ENCODE data around the gene BPIFA2.
"Not testable (repeated sequence)": the region's sequence is repeated elsewhere in the genome, so short reads cannot be mapped to it uniquely, and the experiment has no call there.

Gene BPIFA2, protein sequence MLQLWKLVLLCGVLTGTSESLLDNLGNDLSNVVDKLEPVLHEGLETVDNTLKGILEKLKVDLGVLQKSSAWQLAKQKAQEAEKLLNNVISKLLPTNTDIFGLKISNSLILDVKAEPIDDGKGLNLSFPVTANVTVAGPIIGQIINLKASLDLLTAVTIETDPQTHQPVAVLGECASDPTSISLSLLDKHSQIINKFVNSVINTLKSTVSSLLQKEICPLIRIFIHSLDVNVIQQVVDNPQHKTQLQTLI

DNA sequence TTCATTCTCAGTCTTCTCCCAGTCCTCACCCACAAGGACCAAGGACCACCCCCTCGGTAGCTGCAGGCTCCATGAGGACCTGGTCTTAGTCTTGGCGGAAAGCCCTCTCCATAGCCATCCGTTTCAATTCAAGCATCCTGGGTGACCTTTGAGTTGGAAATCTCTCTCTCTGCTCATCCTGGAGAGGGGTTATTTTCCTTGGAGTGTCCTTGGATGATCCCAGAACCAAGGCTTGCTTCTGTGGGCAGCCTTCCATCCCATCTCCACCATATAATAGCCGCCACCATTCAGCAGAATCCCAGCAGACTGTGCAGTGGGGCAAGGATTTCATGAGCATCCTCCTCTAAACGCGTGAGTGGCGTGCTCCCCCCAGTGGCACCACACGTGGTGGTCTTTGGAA, at the start of gene BPIFA2:
TSS of gene BPIFA2 (plus strand) at position 301 of the 400 bp plus-strand sequence. CDS start 987 bp downstream, outside the sequence.
- DNase-seq: no peak

DNA sequence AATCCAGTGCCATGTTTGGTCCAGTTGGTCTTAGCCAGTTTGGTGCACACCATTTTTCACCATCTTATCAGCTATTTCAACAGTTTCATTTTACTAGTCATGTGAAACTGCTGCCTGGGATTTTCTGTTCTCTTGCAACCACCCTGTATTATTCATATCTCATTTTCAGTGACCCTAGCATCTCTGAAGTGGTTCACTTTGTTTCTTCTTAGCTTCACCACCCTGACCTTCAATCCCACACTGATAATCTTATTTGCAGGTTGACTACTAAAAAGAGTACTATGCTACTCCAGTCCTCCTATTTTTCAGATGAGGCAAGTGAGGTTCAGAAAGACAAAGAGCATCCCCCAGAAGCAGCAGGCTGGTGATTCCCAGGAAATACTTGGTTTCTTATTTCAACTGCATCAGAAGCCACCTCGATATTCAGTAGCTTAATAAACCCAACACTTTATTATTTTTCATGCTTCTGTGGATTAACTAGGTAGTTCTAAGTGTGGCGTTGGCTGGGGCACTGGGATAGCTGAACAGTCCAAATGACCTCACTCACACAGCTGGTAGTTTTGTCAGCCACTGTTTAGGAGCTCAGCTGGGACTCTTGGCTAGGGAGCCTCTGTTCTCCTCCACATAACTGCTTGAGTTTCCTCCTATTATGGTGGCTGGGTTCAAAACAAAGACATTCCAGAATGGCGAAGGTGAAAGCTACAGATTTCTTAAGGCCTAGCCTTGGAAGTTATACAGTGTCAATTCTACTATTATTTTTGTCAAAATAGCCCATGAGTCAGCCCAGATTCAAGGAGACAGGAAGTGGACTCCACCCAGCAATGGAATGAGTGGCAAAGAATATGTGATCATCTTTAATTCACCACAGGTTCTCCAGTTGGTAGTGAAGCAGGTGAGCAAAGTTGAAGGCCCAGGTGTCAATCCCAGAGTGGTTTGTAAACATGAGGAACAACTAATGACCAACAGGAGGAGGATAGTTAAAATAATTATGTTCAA, 47.9 kb upstream of the BPIFA2 start:
- no peak for DNase-seq

DNA sequence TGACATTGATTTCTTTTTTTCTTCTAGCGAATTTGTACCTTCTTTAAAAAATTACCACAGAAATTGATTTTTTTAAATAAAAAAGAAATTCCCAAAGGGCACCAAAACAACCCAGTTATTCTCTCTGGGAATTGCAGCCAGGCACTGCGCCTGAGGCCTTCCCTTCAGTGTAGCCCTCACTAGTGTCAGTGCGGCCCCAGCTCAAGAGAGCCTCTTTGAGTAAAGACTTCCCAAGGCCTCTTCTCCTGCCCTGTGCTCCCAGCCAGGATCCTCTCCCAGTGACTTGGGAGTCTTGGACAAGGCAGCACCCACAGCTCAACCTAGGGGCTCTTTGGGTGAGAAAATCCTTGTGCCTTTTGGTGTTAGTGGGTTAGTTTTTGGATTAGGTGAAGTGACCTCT, 47.0 kb upstream of the BPIFA2 start:
- DNase-seq: no peak

DNA sequence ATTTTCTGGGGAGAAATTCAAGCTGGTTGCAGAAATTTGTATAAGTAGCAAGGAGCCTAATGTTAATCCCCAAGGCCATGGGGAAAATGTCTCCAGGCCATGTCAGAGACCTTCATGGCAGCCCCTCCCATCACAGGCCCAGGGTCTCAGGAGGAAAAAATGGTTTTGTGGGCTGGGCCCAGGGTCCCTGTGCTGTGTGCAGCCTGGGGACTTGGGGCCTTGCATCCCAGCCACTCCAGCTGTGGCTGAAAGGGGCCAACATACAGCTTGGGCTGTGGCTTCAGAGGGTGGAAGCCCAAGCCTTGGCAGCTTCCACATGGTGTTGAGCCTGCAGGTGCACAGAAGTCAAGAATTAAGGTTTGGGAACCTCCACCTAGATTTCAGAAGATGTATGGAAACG, 45.7 kb upstream of the BPIFA2 start:
- not testable (repeated sequence) for DNase-seq

DNA sequence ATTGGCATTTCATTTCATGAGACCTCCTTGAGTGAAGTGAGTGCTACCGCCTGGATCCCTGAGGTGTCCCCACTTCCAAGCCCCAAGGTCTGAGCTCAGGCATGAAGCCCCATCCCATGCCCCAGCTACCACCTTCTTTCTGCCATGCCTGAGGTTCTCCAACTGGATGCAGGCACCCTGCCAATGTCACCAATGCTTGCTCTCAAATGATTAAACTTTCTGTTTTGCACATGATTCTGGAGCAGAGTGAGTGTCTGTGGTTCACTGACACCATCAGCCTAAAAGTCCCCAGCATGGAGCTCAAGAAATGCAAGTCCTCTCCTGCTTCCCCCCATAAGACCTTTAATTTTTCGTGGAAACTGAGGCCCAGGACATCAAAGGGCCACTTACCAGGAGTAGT, 43.7 kb upstream of the BPIFA2 start:
- DNase-seq: no peak

DNA sequence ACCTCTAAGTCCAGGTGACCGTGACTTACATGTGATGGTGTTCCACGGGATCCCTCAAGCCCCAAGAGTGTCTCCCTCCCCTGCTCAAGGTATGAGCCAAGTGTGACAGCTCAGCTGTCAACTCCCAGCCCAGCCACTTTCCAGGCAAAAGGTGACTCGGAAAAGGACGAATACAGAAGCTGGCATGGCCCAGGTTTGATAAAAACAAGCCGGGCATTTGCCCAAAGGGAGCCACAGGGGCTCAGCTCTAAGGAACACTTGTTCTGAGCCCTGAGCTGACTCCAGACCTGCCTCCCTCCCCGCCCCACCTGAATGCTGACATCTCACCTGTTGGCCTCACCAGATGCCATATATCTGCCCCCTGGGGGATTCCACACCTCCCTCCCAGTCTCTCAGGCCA, 43.0 kb upstream of the BPIFA2 start:
- DNase-seq: no peak

DNA sequence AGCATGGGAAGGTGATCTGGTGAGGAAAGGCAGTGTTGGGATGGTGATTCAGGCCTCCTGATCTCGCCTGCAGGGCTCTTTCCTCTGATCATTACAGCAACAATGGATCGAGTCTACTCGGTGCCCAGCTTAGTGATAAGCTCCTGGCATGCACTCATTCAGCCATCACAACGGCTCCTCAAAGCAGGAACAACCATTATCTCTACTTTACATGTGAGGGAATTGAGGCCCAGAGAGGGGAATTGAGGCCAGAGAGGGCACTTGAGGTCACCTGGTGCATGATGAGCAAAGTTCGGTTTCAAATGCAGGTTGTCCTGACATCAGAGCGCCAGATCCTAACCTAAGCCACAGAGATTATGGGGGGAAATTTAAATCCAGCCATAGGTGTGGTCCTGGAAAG, 42.0 kb upstream of the BPIFA2 start:
- DNase-seq: no peak

DNA sequence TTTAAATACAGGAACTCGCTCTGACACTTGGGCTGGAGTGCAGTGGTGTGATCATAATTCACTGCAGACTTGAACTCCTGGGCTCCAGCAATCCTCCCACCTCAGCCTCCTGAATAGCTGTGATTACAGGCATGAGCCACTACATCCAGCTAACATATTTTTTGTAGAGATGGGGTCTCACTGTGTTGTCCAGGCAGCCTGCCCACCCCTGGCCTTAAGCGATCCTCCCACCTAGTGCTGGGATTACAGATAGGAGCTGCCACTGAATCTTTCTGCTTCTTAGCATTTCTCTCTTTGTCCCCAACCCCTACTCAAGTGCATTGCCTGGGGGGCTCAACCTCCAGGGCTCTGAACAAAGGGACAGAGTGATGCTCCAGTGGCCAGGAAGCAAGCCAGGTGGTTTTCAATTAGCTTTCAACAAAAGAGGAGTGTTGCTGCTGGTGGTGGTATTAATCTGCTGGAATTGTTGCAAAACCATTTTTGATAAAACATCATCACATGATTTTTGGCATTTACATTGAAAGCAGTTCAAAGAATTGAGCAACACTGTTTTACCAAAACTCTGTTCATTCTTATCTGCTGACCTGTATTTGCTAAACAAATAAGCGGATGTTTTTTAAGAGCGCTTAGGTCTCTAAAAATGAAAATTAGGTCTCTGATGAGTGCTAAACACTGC, 40.4 kb upstream of the BPIFA2 start:
- no peak for DNase-seq

DNA sequence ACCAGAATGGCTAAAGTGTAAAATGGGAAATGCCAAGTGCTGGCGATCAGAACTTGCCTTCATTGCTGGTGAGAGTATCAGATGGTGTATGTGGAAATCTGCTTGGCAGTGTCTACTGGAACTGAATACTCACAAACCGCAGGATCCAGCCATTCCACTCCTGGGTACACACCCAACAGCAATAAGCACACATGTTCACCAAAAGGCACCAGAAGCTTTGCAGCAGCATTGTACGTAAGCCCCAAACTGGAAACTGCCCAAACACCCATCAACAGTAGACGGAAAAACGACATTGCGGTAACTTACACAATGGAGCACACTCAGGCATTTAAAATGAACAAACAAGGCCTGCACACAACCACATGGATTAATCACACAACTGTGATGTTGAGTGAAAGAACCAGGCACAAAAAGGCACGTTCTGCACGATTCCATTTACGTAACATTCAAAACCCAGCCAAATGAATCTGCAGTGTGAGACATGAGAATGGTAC, 37.3 kb upstream of the BPIFA2 start:
- no peak for DNase-seq

DNA sequence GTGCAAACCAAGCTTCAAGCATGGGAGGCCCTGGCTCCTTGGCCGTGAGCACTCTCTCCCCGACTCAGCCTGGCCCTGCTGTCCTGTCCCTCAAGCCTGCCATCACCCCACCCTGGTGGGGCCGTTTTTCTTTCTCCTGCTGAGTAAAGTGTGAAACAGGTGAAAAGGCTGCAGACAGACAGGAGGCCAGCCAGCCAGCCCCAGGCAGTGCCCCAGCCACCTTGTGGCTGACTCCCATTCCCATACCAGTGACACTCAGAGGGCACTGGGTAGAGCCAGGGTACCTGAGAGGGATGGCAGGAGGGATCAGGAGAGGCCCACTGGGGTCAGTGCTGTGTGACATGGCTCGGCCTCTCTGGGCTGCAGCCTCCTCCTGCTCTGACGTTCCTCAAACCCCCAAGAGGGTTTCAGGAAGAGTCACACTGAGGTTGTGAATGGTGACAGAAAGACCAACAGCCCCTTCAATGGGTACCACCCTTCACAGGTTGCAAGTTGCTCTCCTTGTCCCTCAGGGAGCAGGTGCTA, 35.9 kb upstream of the BPIFA2 start:
- no peak for DNase-seq

DNA sequence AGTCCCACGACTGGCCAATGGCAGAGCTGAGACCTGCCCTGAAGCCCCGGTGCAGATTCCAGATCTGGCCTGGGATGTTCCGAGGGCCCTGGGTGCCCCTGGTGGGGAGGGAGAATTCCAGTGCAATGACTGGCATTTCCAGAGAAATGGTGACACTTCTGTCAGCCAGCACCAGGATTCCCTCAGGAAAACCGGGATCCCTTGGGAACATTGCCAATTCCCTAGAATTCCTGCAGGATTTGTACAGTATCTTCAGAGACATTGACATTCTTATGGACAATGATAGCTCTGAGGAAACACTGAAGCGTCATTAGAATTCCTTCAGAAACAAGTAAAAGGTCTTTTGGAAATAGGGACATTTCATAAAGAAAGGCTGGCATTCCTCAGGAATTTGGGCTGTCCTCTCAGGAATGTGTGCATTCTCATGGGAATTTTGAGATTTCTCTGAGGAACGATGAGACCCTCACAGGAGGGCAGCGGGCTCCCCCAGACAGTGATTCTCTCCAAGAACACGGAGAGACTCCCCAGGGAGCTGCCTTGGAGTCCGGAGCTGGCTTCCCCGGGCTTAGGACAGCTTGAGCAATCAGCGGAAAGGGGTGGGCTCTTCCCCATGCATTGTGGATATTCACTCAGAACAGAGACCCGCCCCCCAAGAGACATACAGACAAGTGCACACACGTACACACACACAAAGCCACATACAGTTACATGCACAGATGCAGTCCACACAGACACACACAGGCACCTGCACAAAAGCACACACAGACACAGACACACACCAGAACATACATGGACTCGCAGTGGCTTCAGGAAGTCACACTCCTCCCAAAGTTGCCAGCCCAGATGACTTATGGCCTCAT, 35.2 kb upstream of the BPIFA2 start:
- DNase-seq: no peak

DNA sequence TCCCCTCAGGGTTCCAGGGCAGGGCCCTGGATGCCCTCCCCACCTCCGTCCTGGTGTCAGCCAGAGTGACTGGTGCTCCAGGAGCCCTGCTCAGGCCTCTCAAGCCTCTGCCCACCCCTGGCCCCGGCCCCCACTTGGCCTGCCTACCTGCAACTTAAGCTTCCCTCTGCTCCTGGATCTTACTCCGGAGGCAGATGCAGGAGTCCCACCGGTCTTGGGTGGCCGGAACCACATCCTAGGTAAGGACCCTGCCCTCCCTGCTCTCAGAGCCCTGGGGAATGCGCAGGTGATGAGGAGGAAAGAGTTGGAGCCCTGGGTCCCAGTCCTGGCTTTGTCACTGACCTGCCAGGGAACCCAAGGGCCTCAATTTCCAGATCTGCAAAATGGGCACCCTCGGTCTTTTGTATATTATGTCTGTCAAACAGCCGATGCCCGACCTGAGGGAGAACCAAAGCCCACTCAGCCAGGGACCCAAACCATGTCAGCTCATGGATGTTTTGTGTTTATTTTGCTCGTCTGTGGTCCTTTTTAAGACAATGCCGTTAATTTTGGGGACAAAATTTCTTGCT, 34.5 kb upstream of the BPIFA2 start:
- DNase-seq: no peak

DNA sequence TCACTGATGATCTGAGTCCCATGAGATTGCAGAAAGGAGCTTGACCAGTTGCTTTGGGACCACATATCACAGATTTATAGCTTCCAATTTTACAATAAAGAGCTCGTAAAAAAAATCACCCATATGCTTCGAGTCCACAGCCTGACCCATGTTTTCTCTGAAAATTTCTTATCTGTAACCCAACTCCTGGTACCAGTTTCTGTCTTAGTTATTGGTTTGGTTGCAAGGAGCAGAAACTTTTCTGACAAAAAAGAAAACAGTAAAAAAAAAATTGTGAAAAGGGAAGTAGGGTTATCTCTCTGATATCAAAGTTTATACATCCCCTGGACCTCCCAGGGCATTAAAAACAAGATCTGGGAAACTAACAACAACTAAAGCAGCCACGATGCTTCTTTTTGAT, 30.8 kb upstream of the BPIFA2 start:
- no peak for DNase-seq

DNA sequence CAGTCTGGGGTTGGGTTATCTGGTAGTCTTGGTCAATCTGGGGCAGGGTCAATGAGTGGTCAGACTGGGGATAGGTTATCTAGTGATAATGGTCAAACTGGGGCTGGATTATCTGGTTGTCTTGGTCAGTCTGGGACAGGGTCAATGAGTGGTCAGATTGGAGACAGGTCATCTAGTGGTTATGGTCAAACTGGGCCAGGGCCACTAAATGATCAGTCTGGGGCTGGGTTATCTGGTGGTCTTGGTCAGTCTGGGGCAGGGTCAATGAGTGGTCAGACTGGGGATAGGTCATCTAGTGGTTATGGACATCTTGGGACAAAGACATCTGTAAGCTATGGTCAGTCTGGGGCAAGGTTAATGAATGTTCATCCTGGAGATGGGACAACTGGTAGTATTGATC, 28.5 kb upstream of the BPIFA2 start:
- DNase-seq: no peak

DNA sequence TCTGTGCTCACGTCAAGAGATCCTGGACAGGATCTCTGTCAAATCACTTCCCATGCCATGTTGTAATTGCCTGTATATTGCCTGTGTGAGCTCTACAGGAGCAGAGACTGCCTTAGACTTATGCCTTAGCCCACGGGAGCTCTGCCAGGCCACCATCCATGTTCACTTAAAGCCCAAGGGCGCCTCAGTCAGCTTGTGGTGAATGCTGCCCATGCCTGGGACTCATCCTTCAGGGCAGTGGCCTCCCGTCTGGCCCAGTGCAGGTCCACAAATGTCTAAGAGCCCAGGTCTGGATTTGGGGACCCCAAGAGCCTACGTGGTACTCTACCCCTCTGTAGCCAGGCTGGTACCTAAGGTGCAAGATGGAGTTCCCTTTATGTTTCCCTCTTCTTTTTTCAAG, 22.4 kb upstream of the BPIFA2 start:
- no peak for DNase-seq

DNA sequence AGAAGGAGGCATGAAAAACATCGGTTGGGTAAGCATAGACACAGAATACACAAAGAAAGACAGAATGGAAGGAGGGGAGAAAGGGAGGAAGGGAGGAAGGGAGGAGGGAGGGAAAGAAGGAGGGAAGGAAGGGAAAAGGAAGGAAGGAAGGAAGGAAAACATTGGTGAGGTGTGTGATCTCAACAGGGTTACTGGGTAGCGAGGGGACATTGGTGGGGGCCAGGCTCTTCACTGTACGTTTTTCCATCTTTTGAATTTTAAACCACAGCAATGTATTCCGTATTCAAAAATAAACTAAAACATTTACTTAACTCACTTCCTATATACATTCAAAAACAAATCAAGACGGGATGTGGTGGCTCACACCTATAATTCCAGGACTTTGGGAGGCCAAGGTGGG, 20.7 kb upstream of the BPIFA2 start:
- DNase-seq: no peak

DNA sequence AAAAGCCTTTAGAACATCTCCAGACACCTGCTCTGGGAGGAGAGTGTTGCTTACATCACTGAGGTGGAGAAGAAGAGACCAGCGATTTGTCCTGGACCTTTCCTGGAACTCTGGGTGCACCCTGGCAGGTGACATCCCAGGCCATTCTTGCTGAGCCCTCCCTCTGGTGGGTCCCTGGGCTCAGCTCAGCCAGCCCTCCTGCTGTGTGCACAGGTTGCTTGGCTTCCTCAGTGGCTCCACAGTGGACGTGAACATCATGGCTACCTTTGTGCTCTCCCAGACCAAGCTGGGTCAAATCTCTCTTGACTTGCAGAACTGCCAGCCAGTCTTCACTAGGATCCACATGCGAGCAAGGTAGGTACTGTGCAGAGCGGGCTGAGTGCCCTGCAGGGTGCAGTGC, 19.9 kb upstream of the BPIFA2 start:
- no peak for DNase-seq

DNA sequence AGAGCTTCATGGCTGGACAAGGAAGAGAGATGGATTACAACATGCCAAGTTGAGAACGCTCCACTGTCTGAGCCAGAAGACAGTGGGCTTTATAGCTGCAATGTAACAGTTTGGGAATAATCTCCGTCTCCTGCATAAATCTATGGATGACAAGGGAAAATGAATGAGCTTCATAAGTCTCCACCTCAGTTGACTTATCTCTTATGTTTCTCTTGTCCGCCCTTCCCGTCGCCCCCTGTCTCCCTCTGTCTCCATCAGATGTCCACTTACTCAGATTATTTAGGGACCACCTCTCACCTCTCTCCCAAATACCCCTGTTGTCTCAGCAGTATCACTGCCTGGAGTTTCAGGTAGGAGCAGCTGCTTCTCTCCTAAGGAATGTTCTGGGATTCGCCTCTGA, 13.7 kb upstream of the BPIFA2 start:
- no peak for DNase-seq

DNA sequence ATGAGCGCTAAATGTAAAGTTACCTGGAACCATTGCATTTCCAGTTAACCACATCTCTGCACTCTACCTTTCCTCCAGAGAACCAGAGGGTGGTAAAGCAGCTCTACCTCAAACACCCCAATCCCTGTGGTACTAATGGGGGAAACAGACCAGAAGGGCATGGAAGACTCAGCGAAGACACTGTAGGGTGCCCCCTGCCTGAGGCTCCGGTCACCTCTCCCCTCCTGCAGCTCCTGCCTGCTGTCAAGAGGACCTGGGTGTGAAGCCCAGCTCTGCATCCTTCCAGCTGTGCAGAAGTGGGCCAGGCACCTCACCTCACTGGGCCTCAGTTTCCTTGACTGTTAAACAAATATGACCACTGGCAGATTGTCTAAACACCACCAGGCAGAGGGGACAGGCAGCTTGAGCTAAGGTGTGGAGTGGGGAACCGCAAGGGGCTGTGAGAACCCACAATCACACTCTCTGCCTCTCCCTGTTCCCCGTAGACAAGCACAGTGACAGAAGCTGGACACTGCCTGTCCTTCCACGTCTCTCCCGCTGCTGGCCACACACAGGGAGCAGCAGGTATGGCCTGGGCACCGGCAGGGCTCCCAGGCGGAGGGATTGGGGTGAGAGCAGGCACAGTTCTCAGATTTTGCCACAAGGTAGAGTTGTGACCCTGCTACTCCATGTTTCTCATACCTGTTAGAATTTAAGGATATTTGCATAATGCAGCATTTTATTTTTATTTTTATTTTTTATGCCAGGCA, 9.1 kb upstream of the BPIFA2 start:
- DNase-seq: no peak

DNA sequence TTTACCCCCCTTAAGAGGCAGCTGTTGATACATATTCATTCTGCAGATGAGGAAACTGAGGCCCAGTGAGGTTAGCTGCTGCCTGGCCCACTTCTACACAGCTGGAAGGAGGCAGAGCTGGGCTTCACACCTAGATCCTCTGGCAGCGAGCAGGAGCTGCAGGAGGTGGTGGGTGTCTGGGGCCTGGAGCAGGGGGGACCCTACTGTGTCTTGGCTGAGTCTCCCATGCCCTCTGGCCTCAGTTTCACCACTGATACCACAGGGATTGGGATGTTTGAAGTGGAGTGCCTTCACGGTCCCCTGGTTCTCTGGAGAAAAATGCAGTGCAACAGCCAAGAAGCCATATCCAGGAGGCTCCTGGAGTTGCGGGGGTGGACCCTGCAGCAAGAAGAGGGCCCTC, 8.2 kb upstream of the BPIFA2 start:
- DNase-seq: no peak

DNA sequence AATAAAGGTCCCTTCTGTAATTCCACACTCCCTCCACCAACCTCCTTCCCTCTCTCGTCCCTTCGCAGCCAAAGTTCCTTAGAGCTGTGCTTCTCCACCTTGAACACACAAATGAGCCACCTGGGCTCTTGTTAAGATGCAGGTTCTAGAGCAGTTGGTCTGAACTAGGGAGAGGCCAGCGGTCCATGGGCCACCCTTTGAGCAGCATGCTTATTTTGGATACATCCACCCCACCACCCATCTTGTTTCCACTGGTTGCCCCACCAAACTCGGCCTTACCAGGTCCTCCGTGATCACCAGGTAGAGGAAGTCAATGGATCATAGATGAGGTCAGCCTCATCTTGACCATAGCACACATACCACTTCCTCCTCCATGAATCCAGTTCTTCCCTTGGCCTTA, 7.3 kb upstream of the BPIFA2 start:
- no peak for DNase-seq
